GM12872 (cell line): ENCODE results near the gene COG8.

Experiments used
- CTCF ChIP-seq: IDR thresholded peaks from 3 replicates; pipeline ENCODE4 v1.5.1; 2011; ENCODE audit warnings: low read depth, mild to moderate bottlenecking, low read length, moderate library complexity; ENCODE audit not compliant: insufficient read depth

The COG8 gene

GRCh38 chr16:69309316-69309715 is 30.0 kb downstream of the COG8 start:
- TF ChIP-seq CTCF, result no peak

DNA sequence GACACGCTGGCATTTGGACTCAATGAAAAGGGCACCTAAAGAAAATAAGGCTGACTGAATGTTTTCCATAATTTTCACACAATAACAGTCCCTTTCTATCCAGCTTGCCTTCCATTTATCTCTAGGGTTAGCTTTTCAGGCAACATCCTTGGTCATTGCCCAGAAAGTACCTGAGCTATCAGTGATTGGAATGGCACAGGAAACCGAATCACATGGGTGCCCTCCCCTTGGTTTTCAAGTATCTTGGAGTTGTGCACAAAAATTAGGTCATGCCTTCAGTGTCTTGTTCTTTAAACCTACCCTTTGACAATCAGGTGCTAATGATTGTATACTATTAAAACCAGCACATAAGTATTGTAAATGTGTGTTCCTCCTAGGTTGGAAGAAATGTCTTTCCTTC is 31.5 kb downstream of the COG8 start:
- TF ChIP-seq CTCF, result no peak

DNA sequence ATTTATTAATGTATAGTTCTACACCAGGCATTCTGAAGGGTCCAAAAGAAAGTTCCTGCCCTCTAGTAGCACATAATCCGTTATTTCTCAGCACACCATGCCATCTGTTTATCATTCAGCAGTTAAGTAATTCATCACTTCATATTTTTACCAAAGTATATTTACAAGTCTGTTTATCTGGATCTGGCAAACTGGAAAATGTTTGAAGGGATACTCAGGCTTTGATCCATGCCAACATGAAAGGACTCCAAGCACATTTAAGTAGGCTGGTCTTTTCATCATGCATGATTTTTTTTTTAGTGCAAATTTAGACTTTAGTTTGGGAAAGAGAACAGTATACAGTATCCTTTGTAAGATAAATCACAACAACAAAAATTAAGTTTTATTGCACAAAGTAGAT is 32.3 kb downstream of the COG8 start:
- no peak for TF ChIP-seq CTCF

DNA sequence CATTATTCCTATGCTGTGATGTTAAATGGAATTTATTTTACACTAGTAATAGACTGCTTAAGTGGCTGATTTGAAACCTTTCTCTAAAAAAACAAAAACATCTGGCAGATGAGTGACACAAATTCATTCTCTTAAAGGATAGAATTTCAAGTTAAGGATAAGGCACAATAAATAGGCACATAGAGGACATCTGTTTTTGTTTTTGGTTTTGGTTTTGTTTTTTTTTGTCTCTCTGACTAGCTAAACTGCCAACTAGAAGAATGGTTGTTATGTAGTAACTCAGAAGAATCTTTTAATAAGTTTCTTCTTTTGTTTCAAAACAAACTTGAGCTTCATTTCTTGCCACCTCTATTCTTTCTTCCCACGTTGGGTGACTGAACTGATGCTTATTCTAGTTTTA is 33.3 kb downstream of the COG8 start:
- no peak for TF ChIP-seq CTCF

- TF ChIP-seq CTCF, result no peak
These were observed 37.1 kb downstream of the COG8 start for GRCh38 chr16:69302301-69302700.

DNA sequence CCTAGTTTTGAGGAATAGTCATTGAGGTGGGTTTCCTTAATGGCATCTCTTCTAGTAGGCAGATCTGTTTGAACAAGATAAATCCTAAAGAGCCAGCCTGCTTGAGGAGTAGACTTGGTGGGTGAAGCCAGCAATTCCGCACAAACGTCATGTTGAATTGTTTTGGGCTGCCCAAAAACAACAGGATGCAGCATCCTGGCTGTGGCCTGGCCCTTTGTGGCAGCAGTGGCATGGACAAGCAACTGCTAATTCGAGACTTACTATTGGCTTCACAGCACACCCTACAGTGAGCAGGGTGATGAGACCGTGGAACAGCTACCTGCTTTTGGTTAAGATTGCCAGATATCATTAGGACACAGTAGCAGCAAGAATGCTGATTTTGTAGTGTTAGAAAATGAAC is 37.5 kb downstream of the COG8 start:
- no peak for TF ChIP-seq CTCF

DNA sequence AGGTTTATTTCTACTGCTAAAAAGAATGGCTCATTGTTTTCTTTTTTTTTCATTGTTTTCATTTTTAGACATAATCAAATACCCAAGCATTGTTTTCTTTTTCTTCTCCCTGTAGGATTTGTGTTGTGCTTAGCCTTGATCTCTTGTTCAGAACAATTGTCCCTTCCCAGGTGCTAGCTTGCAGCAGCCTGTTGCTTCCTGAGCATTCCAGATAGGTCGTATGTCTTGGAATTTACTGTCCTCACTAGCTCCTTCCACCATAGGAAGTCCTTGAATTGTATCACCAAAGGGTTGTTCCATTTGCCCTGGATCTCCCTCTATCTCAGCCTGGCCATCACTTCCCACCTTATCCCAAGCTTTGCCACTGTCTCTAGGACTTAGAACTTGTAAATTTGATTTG is 38.2 kb downstream of the COG8 start:
- no peak for TF ChIP-seq CTCF

DNA sequence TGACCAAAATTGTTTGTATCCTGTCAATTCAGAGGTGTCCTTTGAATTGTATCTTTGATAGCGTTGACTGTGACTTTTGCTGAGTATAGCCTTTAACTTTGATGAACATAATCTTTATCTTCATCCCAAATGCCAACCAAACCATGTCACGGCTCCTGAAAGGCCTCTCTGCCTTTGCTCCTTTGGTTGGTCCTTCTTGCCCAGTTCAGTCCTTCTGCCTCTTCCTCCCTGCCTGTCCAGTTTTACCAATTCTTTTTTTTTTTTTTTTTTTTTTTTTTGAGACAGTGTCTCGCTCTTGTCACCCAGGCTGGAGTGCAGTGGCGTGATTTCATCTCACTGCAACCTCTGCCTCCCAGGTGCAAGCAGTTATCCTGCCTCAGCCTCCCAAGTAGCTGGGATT is 41.1 kb downstream of the COG8 start:
- TF ChIP-seq CTCF, result no peak
